CD4-positive, alpha-beta T cell treated with Interferon gamma for 1 hour (primary cell): ENCODE results near the gene SPG7.
"Not testable (repeated sequence)": the region's sequence is repeated elsewhere in the genome, so short reads cannot be mapped to it uniquely, and the experiment has no call there.

Experiments
- DNase-seq: peaks from one replicate; pipeline ENCODE4 v3.0.0-alpha.2; 2020

Gene SPG7

GRCh38 chr16:89582614-89583196 lies 74.5 kb downstream of the SPG7 start:
- DNase-seq: no peak

GRCh38 chr16:89583197-89583894 lies 75.1 kb downstream of the SPG7 start:
- DNase-seq: no peak

GRCh38 chr16:89583895-89584644 lies 75.9 kb downstream of the SPG7 start:
- DNase-seq: no peak

GRCh38 chr16:89584768-89585549 lies 76.8 kb downstream of the SPG7 start:
- DNase-seq: no peak

GRCh38 chr16:89586218-89586617 lies 78.0 kb downstream of the SPG7 start:
- no peak for DNase-seq

GRCh38 chr16:89586853-89587252 lies 78.7 kb downstream of the SPG7 start:
- DNase-seq: no peak

GRCh38 chr16:89587676-89588075 lies 79.5 kb downstream of the SPG7 start:
- not testable (repeated sequence) for DNase-seq

GRCh38 chr16:89588413-89589109 lies 80.4 kb downstream of the SPG7 start:
- DNase-seq: no peak

- DNase-seq: no peak
Measured at GRCh38 chr16:89589241-89589926, 81.2 kb downstream of the SPG7 start.

- DNase-seq: peak; percentile 62
Measured at GRCh38 chr16:89593841-89594240, 85.6 kb downstream of the SPG7 start.

GRCh38 chr16:89595330-89596060 lies 87.3 kb downstream of the SPG7 start:
- no peak for DNase-seq

- no peak for DNase-seq
Measured at GRCh38 chr16:89596061-89596689, 88.0 kb downstream of the SPG7 start.

GRCh38 chr16:89596957-89597649 lies 88.9 kb downstream of the SPG7 start:
- no peak for DNase-seq

GRCh38 chr16:89598199-89598598 lies 90.0 kb downstream of the SPG7 start:
- DNase-seq: no peak

GRCh38 chr16:89599451-89599858 lies 91.3 kb downstream of the SPG7 start:
- DNase-seq: no peak

GRCh38 chr16:89599902-89600301 lies 91.7 kb downstream of the SPG7 start:
- DNase-seq: no peak

- no peak for DNase-seq
Measured at GRCh38 chr16:89600427-89600826, 92.2 kb downstream of the SPG7 start.

- DNase-seq: no peak
Measured at GRCh38 chr16:89600956-89601355, 92.8 kb downstream of the SPG7 start.

GRCh38 chr16:89601906-89602272 lies 93.7 kb downstream of the SPG7 start:
- no peak for DNase-seq

GRCh38 chr16:89602273-89602951 lies 94.2 kb downstream of the SPG7 start:
- DNase-seq: peak; percentile 26
